HK-2 (cell line): Measurements from ENCODE around the gene FN1.
"Not testable (repeated sequence)": the region's sequence is repeated elsewhere in the genome, so short reads cannot be mapped to it uniquely, and the experiment has no call there.

Source experiments
- DNase-seq: peaks from one replicate; pipeline ENCODE4 v3.0.0-alpha.2; 2018; ENCODE audit not compliant: unreplicated experiment

The FN1 gene

GRCh38 chr2:215365184-215365658, 70.6 kb downstream of the FN1 start:
- DNase-seq, result no peak

GRCh38 chr2:215364157-215365155, 71.4 kb downstream of the FN1 start:
- no peak for DNase-seq

- DNase-seq, result no peak
Measured at GRCh38 chr2:215363461-215364156, 72.3 kb downstream of the FN1 start.

- DNase-seq, result no peak
Measured at GRCh38 chr2:215363039-215363438, 72.8 kb downstream of the FN1 start.

GRCh38 chr2:215362562-215362904, 73.3 kb downstream of the FN1 start:
- no peak for DNase-seq

- no peak for DNase-seq
Measured at GRCh38 chr2:215361876-215362561, 73.8 kb downstream of the FN1 start.

GRCh38 chr2:215361211-215361875, 74.5 kb downstream of the FN1 start:
- DNase-seq, result no peak

- no peak for DNase-seq
Measured at GRCh38 chr2:215360596-215360995, 75.3 kb downstream of the FN1 start.

GRCh38 chr2:215360059-215360458, 75.8 kb downstream of the FN1 start:
- not testable (repeated sequence) for DNase-seq

GRCh38 chr2:215359576-215359922, 76.3 kb downstream of the FN1 start:
- DNase-seq, result no peak

- no peak for DNase-seq
Measured at GRCh38 chr2:215358891-215359575, 76.8 kb downstream of the FN1 start.

GRCh38 chr2:215358312-215358845, 77.5 kb downstream of the FN1 start:
- DNase-seq, result no peak

GRCh38 chr2:215357660-215358059, 78.2 kb downstream of the FN1 start:
- no peak for DNase-seq

GRCh38 chr2:215356948-215357461, 78.9 kb downstream of the FN1 start:
- no peak for DNase-seq

GRCh38 chr2:215356334-215356947, 79.4 kb downstream of the FN1 start:
- DNase-seq, result no peak

GRCh38 chr2:215355801-215356200, 80.1 kb downstream of the FN1 start:
- DNase-seq, result no peak

GRCh38 chr2:215354771-215355695, 80.8 kb downstream of the FN1 start:
- DNase-seq, result no peak

- DNase-seq, result no peak
Measured at GRCh38 chr2:215352602-215353001, 83.3 kb downstream of the FN1 start.

- no peak for DNase-seq
Measured at GRCh38 chr2:215347878-215348277, 88.0 kb downstream of the FN1 start.
